ENCODE measurements around the gene FLNC. TPM values are rescaled to one million over a fixed set of nuclear protein-coding genes. Genes with fewer than 3 reads are reported as not detected.

The FLNC gene
- total RNA-seq, 1 experiment from 2014 or later: 8.0 TPM

DNA sequence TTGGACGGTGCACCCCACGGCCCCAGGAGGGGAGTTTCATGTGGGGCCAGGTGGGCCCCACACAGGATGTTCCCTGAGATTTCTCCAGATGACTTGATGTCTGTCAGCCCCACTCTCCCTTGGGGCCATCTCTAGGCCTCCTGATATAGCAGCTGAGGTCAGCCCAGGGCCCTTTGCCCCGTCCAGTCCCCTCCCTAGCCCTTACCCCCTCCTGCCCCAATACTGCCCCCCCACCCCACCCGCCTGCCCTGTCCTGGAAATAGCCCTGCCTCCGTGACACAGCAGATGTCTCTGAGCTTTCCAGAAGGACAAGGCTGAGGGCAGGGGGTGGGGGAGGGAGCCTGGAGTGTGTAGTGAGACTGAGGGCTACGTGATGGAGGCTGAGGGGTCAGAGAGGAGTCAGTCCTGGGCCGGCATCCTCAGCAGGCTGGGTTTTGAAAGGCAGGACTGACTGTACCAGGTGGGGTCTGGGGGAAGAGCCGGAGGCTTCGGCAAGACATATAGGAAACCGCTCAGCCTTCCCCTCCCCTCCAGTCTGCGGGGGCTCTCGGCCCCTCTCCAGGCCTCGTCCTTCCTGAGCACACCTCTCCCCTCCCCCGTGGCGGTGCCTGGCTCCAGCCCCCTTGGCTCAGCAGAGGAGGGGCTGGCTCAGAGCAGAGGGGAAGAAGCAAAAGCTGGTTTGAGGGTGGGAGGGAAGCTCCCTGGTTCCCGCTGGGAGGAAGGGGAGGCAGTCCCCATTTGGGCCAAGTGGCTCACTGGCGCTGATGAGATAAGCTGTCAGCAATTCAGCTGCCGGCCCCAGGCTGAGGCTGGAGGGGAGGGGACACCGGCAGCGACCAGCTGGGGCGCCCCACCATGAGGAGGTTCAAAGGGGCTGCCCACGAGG lies 2.0 kb downstream of the FLNC start (continued):
- TF ChIP-seq, protein P1, sequence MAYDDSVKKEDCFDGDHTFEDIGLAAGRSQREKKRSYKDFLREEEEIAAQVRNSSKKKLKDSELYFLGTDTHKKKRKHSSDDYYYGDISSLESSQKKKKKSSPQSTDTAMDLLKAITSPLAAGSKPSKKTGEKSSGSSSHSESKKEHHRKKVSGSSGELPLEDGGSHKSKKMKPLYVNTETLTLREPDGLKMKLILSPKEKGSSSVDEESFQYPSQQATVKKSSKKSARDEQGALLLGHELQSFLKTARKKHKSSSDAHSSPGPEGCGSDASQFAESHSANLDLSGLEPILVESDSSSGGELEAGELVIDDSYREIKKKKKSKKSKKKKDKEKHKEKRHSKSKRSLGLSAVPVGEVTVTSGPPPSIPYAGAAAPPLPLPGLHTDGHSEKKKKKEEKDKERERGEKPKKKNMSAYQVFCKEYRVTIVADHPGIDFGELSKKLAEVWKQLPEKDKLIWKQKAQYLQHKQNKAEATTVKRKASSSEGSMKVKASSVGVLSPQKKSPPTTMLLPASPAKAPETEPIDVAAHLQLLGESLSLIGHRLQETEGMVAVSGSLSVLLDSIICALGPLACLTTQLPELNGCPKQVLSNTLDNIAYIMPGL (CRISPR knock-in tag; IDR thresholded peaks at IDR 0.05): peak; percentile 51; the same call in 1 of the 2 replicates

DNA sequence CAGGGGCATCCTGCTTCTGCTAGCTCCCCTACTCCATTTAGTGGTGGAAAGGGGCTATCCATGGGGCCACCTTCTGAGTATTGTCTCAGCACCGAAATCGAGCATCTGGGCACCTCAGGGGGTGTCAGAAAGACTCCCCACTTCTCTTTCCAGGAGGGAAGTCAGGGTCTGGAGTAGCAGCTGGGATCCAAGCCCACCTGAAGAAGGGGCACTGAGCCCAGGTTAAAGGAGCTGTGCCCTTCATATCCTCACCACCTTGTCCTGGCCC lies 2.6 kb downstream of the FLNC start:
- H3K27me3 Mint-ChIP-seq (ENCODE audit: low read depth): peaks cover 32% of the 10 kb centered on the region
- ATAC-seq: no peak
- TF ChIP-seq NR1H2 (CRISPR knock-in tag; IDR thresholded peaks at IDR 0.05) (no peak), GTF2I (CRISPR knock-in tag; conservative IDR thresholded peaks at IDR 0.05) (no peak), HMGA2 (CRISPR knock-in tag; IDR thresholded peaks at IDR 0.05) (no peak), ZNF263 (CRISPR knock-in tag; IDR thresholded peaks at IDR 0.05; ENCODE audit: low read depth) (no peak), JUN (CRISPR knock-in tag; IDR thresholded peaks at IDR 0.05) (no peak), IRF2 (CRISPR knock-in tag; IDR thresholded peaks at IDR 0.05; ENCODE audit: borderline replicate concordance, low read depth) (no peak), SOX15 (CRISPR knock-in tag; IDR thresholded peaks at IDR 0.05) (no peak), ZNF423 (CRISPR knock-in tag; IDR thresholded peaks at IDR 0.05) (no peak), PRRX2 (CRISPR knock-in tag; IDR thresholded peaks at IDR 0.05) (no peak), MYBL2 (CRISPR knock-in tag; IDR thresholded peaks at IDR 0.05) (no peak), ZNF671 (CRISPR knock-in tag; IDR thresholded peaks at IDR 0.05) (no peak), TEAD1 (CRISPR knock-in tag; IDR thresholded peaks at IDR 0.05) (no peak)
- TF ChIP-seq, protein P2, sequence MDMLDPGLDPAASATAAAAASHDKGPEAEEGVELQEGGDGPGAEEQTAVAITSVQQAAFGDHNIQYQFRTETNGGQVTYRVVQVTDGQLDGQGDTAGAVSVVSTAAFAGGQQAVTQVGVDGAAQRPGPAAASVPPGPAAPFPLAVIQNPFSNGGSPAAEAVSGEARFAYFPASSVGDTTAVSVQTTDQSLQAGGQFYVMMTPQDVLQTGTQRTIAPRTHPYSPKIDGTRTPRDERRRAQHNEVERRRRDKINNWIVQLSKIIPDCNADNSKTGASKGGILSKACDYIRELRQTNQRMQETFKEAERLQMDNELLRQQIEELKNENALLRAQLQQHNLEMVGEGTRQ (CRISPR knock-in tag; IDR thresholded peaks at IDR 0.05): no peak
- TF ChIP-seq, protein P3, sequence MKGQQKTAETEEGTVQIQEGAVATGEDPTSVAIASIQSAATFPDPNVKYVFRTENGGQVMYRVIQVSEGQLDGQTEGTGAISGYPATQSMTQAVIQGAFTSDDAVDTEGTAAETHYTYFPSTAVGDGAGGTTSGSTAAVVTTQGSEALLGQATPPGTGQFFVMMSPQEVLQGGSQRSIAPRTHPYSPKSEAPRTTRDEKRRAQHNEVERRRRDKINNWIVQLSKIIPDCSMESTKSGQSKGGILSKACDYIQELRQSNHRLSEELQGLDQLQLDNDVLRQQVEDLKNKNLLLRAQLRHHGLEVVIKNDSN (CRISPR knock-in tag; IDR thresholded peaks at IDR 0.05): no peak
- TF ChIP-seq, protein P4, sequence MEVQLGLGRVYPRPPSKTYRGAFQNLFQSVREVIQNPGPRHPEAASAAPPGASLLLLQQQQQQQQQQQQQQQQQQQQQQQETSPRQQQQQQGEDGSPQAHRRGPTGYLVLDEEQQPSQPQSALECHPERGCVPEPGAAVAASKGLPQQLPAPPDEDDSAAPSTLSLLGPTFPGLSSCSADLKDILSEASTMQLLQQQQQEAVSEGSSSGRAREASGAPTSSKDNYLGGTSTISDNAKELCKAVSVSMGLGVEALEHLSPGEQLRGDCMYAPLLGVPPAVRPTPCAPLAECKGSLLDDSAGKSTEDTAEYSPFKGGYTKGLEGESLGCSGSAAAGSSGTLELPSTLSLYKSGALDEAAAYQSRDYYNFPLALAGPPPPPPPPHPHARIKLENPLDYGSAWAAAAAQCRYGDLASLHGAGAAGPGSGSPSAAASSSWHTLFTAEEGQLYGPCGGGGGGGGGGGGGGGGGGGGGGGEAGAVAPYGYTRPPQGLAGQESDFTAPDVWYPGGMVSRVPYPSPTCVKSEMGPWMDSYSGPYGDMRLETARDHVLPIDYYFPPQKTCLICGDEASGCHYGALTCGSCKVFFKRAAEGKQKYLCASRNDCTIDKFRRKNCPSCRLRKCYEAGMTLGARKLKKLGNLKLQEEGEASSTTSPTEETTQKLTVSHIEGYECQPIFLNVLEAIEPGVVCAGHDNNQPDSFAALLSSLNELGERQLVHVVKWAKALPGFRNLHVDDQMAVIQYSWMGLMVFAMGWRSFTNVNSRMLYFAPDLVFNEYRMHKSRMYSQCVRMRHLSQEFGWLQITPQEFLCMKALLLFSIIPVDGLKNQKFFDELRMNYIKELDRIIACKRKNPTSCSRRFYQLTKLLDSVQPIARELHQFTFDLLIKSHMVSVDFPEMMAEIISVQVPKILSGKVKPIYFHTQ (CRISPR knock-in tag; IDR thresholded peaks at IDR 0.05): no peak
- TF ChIP-seq, protein P5, sequence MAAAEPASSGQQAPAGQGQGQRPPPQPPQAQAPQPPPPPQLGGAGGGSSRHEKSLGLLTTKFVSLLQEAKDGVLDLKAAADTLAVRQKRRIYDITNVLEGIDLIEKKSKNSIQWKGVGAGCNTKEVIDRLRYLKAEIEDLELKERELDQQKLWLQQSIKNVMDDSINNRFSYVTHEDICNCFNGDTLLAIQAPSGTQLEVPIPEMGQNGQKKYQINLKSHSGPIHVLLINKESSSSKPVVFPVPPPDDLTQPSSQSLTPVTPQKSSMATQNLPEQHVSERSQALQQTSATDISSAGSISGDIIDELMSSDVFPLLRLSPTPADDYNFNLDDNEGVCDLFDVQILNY (CRISPR knock-in tag; IDR thresholded peaks at IDR 0.05): no peak
- TF ChIP-seq, protein P6, sequence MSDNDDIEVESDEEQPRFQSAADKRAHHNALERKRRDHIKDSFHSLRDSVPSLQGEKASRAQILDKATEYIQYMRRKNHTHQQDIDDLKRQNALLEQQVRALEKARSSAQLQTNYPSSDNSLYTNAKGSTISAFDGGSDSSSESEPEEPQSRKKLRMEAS (CRISPR knock-in tag; IDR thresholded peaks at IDR 0.05): no peak
- ChIA-PET POLR2A (interaction anchor here (0.6 to 1.6 kb wide), 6 partner anchors 8 to 222 kb away, joined by 3 to 6 read pairs (median 3); partner anchors contain the start of genes CALU and CCDC136), CTCF (interaction anchor here (0.6 to 5.8 kb wide), 17 partner anchors 9 to 478 kb away, joined by 3 to 97 read pairs (median 5); partner anchors contain the start of genes ATP6V1F and KCP)
- peak overlapping the region; percentile 67 for H3K4me3 Mint-ChIP-seq
- no peak for DNase-seq (ENCODE audit: low spot score)
- H3K4me1 Mint-ChIP-seq: peaks cover 36% of the 10 kb centered on the region
- no peaks in the 10 kb centered on the region for H3K36me3 Mint-ChIP-seq
- H3K27ac Mint-ChIP-seq: no peak overlapping the region
- no peaks in the 10 kb centered on the region for H3K9me3 Mint-ChIP-seq

All from WTC11 (cell line).